Raji (cell line): ENCODE measurements around the gene SDHAF2.

ENCODE experiments used
- POLR2A ChIP-seq: IDR thresholded peaks from 2 replicates; pipeline ENCODE4 v1.6.1; 2011; ENCODE audit warnings: low read depth, low read length, control low read depth; ENCODE audit not compliant: insufficient read depth

Gene SDHAF2

GRCh38 chr11:61460474-61460881 lies 30.6 kb downstream of the SDHAF2 start:
- no peak for TF ChIP-seq POLR2A

DNA sequence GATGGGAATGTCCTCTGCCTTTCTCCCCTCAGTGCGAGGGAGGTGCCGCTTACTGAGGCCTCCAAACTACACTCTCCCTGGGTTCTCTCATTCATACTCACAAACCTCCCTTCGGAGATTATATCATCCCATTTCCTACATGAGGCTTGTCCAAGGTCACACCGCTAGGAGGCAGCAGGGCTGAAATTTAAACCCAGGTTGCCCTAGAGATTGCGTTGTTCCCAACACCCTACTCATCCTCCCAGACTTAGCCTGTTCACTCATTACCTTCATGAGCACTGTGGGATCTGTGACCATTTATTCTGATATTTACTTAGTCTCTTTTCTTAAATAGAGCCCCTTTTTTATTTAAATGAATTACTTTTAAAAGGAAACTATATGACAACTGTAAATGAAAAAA lies 31.1 kb downstream of the SDHAF2 start:
- TF ChIP-seq POLR2A: no peak

DNA sequence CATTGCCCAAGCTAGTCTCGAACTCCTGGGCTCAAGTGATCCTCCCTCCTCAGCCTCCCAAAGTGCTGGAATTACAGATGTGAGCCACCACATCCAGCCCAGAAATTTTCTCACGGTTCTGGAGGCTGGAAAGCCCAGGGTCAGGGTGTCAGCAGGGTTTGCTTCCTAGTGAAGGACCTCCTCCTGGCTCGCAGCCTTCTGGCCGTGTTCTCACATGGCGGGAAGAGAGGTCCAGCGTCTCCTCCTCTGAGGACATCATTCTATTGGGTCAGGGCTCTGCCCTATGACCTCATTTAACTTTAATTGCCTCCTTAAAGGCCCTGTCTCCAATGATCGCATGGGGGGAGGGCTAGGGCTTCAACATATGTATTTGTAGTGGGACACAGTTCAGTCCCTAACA lies 38.1 kb downstream of the SDHAF2 start:
- no peak for TF ChIP-seq POLR2A

GRCh38 chr11:61472282-61472681 lies 42.4 kb downstream of the SDHAF2 start:
- no peak for TF ChIP-seq POLR2A

GRCh38 chr11:61472868-61473267 lies 42.9 kb downstream of the SDHAF2 start:
- TF ChIP-seq POLR2A: no peak

DNA sequence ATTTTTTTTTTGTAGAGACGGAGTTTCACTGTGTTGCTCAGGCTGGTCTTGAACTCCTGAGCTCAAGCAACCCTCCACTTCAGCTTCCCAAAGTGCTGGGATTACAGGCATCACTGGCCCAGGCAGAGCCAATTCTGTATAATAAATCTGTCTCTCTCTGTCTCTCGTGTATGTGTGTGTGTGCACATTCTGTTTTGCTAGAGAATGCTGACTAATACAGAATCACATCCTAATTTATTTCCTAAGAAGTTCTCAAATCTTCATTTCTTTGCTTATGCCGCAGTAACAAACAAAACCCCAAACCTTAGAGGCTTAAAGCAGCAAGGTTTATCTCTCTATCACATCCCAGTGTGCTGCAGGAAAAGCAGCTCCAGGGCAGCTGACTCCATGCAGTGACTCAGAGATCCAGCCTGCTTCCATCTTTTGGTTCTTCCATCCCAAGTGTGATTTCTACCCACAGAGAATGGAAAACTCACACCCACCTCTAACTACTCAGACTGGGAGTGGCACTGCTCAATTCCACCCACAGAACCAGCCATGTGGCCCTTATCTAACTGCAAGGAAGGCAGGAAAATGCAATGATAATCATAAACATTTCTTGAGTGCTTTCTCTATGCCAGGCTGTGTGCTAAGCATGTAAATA lies 43.6 kb downstream of the SDHAF2 start:
- no peak for TF ChIP-seq POLR2A

- no peak for TF ChIP-seq POLR2A
Observed at GRCh38 chr11:61474013-61474643, 44.2 kb downstream of the SDHAF2 start.

DNA sequence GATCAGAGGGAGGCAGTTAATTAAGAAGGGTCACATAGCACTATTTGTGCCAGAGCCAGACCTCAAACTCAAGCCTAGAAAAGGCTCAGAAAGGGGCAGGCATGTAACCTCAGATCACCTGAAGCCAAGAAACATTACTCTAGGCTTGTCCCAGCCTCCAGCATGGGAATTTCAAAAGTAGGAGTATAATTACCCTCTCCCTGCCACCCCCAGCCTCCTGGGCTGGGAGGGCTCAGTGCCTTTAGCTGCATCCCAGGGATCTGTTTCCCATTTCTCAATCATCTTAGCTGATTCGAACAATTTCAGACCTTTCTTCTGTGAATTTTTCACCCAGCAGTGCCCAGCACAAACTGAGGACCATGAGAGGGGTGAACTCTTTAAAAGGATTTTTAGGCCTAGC lies 45.5 kb downstream of the SDHAF2 start:
- no peak for TF ChIP-seq POLR2A

DNA sequence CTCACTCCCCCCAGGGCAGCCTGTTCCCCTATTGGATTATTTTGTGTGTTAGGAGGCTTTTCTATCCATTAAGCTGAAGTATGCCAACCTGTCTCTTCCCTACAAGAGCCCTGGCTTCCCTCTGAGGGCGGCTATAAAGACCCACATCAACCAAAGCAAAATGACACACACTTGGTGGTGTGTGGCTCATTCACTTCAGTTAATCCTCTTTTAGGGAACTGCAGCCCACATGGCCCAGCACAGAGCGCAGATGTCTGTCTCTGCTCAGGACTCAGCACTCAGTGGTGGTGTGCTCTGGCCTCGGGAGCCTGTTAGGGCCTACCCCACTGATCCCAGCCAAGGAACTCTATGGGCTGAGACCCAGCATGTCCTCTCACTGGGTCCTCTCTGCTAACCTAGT lies 46.4 kb downstream of the SDHAF2 start:
- TF ChIP-seq POLR2A: no peak

- TF ChIP-seq POLR2A: no peak
Observed at GRCh38 chr11:61477126-61477525, 47.2 kb downstream of the SDHAF2 start.

DNA sequence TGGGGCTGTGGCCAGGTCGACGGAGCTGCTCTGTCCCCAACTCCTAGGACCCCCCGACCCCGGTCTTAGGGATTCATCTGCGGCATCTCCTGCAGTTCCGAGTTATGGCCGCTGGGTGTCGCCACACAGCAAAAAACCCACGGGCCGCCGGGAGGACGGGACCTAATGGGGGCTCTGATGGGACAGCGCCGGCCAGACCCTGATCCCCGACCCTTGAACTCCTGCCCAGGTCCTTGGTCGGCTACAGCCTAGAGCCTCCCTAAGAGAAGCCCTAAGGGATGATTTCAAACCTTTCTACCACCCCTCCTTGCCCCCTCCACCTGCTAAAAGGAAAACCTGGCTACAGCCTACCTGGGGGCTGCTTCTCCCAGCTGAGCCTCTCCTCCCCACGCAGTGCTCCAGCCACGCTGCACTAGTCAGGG lies 47.8 kb downstream of the SDHAF2 start:
- TF ChIP-seq POLR2A: no peak

GRCh38 chr11:61480261-61480993 lies 50.5 kb downstream of the SDHAF2 start:
- no peak for TF ChIP-seq POLR2A

- TF ChIP-seq POLR2A: no peak
Observed at GRCh38 chr11:61480994-61481335, 51.0 kb downstream of the SDHAF2 start.

- no peak for TF ChIP-seq POLR2A
Observed at GRCh38 chr11:61481806-61482205, 51.9 kb downstream of the SDHAF2 start.

GRCh38 chr11:61482513-61482912 lies 52.6 kb downstream of the SDHAF2 start:
- no peak for TF ChIP-seq POLR2A

GRCh38 chr11:61484541-61484940 lies 54.6 kb downstream of the SDHAF2 start:
- no peak for TF ChIP-seq POLR2A
